Measurements from ENCODE around the gene NEUROD1.

Gene NEUROD1

GRCh38 chr2:181632733-181633401 is 47.5 kb downstream of the NEUROD1 start:
- DNase-seq = no peak

DNA sequence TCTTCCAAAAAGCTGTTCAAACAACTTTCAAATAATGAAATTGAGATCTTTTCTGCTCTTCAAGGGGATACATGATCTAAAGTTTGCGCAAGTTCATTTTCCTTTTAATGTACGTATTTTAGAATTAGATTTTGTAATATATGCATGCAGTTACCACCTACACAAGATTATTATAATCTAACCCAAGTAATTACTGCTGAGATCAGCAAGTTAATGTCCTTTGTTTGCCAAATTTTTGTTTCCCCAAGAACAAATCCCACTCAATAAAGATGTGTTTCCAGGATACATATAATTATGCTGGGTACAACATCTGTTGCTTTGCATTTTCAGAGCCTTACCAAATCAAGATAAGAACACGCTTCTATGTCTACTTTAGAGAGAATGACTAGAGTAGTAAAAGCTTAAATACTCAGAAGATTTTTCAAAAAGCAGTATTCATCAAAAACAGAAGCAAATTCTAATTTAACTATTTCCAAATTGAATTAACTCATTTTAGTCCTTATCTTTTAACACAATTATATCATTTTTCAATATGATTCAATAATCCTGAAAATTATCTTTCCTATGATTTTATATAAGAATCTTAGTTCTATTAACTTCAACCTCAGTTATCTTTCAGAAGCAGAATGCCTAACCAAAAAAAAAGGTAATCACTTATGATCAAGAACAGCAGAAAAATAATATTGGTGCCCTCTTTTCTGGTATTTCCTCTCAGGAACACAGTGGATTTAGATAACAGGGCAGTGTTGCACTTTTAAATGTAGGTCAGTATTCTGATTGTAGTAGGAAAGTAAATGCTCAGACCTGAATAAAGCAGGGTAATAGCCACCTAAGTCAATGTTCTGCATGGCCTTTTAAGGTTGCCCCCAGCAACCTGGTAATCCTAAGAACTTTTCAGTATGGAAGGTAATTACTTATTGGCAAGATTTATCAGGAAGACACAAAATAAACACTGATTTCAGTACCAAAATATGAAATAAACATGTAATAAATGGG is 51.4 kb downstream of the NEUROD1 start:
- DNase-seq = no peak

GRCh38 chr2:181627545-181627944 is 52.8 kb downstream of the NEUROD1 start:
- no peak for DNase-seq

- no peak for DNase-seq
These were observed 53.6 kb downstream of the NEUROD1 start for GRCh38 chr2:181626671-181627070.
